ENCODE data around the gene GULP1. TPM values are rescaled to one million over a fixed set of nuclear protein-coding genes. Genes with fewer than 3 reads are reported as not detected.

Gene GULP1
- total RNA-seq, 2 experiments from 2014 or later, result not detected

GRCh38 chr2:188437537-188437936 lies 145.9 kb downstream of the GULP1 start:
- ChIA-PET CTCF (no interaction called here), POLR2A (no interaction called here)
- H3K27ac Mint-ChIP-seq, result no peak overlapping the region
- no peaks in the 10 kb centered on the region for H3K36me3 Mint-ChIP-seq (ENCODE audit: low read depth)
- H3K4me1 Mint-ChIP-seq (ENCODE audit: low read depth), result no peaks in the 10 kb centered on the region
- no peak overlapping the region for H3K4me3 Mint-ChIP-seq
- peaks cover 2% of the 10 kb centered on the region for H3K27me3 Mint-ChIP-seq
- ATAC-seq (no peak), DNase-seq (no peak)
- H3K9me3 Mint-ChIP-seq, result peaks cover 3% of the 10 kb centered on the region
- intact Hi-C loops (cut with micrococcal nuclease), result no loop called here
- no peak for TF ChIP-seq CTCF (IDR thresholded peaks at IDR 0.05)

- no peak for TF ChIP-seq CTCF (IDR thresholded peaks at IDR 0.05)
- intact Hi-C loops (cut with micrococcal nuclease), result no loop called here
- DNase-seq (no peak), ATAC-seq (no peak)
- CTCF ChIA-PET, result no interaction called here
- no peaks in the 10 kb centered on the region for H3K36me3 Mint-ChIP-seq (ENCODE audit: low read depth)
- POLR2A ChIA-PET, result no interaction called here
- no peak overlapping the region for H3K4me3 Mint-ChIP-seq
- H3K27me3 Mint-ChIP-seq, result peaks cover 2% of the 10 kb centered on the region
- no peaks in the 10 kb centered on the region for H3K4me1 Mint-ChIP-seq (ENCODE audit: low read depth)
- peaks cover 3% of the 10 kb centered on the region for H3K9me3 Mint-ChIP-seq
- H3K27ac Mint-ChIP-seq, result no peak overlapping the region
These were observed 148.3 kb downstream of the GULP1 start for GRCh38 chr2:188439986-188440385.

DNA sequence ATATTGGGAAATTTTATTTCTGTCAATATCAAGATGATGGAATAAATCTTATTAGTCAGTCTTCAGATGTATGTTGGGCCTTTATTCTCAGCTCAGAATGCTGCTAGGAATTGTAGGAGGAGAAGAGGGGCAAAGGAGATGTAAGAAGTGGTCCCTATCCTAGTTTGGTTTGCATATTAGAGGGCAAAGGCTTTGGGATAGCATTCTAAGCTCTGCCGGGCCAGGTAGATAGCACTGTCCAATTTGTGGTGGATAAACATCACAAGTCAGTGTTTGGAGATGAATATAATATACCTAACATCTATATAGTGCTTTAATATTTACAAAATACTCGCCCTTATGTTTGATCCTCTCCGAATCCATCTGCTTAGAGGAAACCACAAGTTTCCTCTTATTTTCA lies 149.2 kb downstream of the GULP1 start:
- H3K9me3 Mint-ChIP-seq, result peaks cover 3% of the 10 kb centered on the region
- intact Hi-C loops (cut with micrococcal nuclease), result no loop called here
- ATAC-seq, result no peak
- no peak for TF ChIP-seq CTCF (IDR thresholded peaks at IDR 0.05)
- DNase-seq, result no peak
- no peak overlapping the region for H3K27ac Mint-ChIP-seq
- H3K36me3 Mint-ChIP-seq (ENCODE audit: low read depth), result no peaks in the 10 kb centered on the region
- ChIA-PET CTCF (no interaction called here), POLR2A (no interaction called here)
- H3K27me3 Mint-ChIP-seq, result peaks cover 2% of the 10 kb centered on the region
- H3K4me1 Mint-ChIP-seq (ENCODE audit: low read depth), result no peaks in the 10 kb centered on the region
- H3K4me3 Mint-ChIP-seq, result no peak overlapping the region

- ChIA-PET CTCF (no interaction called here), POLR2A (no interaction called here)
- peaks cover 2% of the 10 kb centered on the region for H3K27me3 Mint-ChIP-seq
- peaks cover 3% of the 10 kb centered on the region for H3K9me3 Mint-ChIP-seq
- TF ChIP-seq CTCF (IDR thresholded peaks at IDR 0.05), result no peak
- H3K4me3 Mint-ChIP-seq, result no peak overlapping the region
- intact Hi-C loops (cut with micrococcal nuclease), result no loop called here
- no peak overlapping the region for H3K27ac Mint-ChIP-seq
- H3K36me3 Mint-ChIP-seq (ENCODE audit: low read depth), result no peaks in the 10 kb centered on the region
- DNase-seq (no peak), ATAC-seq (no peak)
- no peaks in the 10 kb centered on the region for H3K4me1 Mint-ChIP-seq (ENCODE audit: low read depth)
These were observed 149.7 kb downstream of the GULP1 start for GRCh38 chr2:188441288-188441947.

DNA sequence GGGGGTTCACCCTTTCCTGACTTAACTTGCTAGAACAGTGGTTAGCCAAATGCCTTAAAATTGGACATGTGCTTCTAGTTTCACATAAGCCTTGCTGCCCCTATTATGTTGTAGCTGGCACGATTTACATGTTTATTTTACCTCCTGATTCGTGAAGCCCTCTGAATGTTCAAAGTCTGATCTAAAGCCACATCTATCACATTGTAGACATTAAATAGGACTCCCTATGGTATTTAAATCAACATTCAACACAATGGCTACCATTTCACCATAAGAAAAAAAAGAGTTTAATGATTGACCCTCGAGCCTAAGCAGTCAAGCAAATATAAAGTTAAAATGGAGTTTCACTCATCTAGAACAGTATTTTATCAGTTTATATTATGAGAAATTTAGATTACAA lies 151.5 kb downstream of the GULP1 start:
- ChIA-PET CTCF (no interaction called here), POLR2A (no interaction called here)
- H3K27ac Mint-ChIP-seq, result no peak overlapping the region
- no peak overlapping the region for H3K4me3 Mint-ChIP-seq
- intact Hi-C loops (cut with micrococcal nuclease), result no loop called here
- no peaks in the 10 kb centered on the region for H3K27me3 Mint-ChIP-seq
- H3K36me3 Mint-ChIP-seq (ENCODE audit: low read depth), result no peaks in the 10 kb centered on the region
- no peak for DNase-seq
- H3K4me1 Mint-ChIP-seq (ENCODE audit: low read depth), result no peaks in the 10 kb centered on the region
- no peaks in the 10 kb centered on the region for H3K9me3 Mint-ChIP-seq
- no peak for TF ChIP-seq CTCF (IDR thresholded peaks at IDR 0.05)
- ATAC-seq, result no peak
